HEK293 (cell line): ENCODE results near the gene ZBTB38.

Experiments
- CTCF ChIA-PET: fragments of 350-600 bp; formaldehyde crosslinking; extraction: SDS; loops from one replicate; lab custom pipeline; 2021; ENCODE audit warnings: antibody characterized with exemption; lab: Yijun Ruan, JAX
- POLR2A ChIA-PET: fragments of 300-600 bp; formaldehyde crosslinking; extraction: SDS; loops from one replicate; lab custom pipeline; 2020; ENCODE audit warnings: antibody characterized with exemption, inconsistent platforms; lab: Yijun Ruan, JAX
- H3K27ac ChIP-seq: fragments of 200-500 bp; sonication (Bioruptor generic); 2 replicates; pipeline ENCODE4 v1.5.1; 2014; ENCODE audit warnings: low read depth, low read length, control low read depth, inconsistent platforms; ENCODE audit errors: extremely low read depth
- H3K36me3 ChIP-seq, 2 experiments: fragments of 200-500 bp in 1 of 2; sonication (Bioruptor generic) in 1 of 2; 1 replicate in 1 of 2; 2 replicates in 1 of 2; pipeline ENCODE4 v1.5.1; 2014 to 2017; ENCODE audit warnings: inconsistent platforms in 2 of 2, low read length in 2 of 2; ENCODE audit not compliant: control insufficient read depth in 2 of 2, insufficient read depth in 1 of 2
- H3K4me1 ChIP-seq: fragments of 200-500 bp; sonication (Bioruptor generic); 2 replicates; pipeline ENCODE4 v1.5.1; 2014; ENCODE audit warnings: mild to moderate bottlenecking, low read length, inconsistent platforms; ENCODE audit not compliant: control insufficient read depth, insufficient read depth
- H3K4me3 ChIP-seq: 2 replicates; pipeline ENCODE4 v1.5.1; 2011; ENCODE audit warnings: low read depth, mild to moderate bottlenecking, control low read depth, low read length, moderate library complexity
- H3K9me3 ChIP-seq: fragments of 200-500 bp; sonication (Bioruptor generic); 2 replicates; pipeline ENCODE4 v1.5.1; 2014; ENCODE audit warnings: low read depth, low read length, inconsistent platforms; ENCODE audit not compliant: control insufficient read depth, insufficient read depth
- FEZF1 ChIP-seq: fragments of 450-650 bp; formaldehyde crosslinking; IDR thresholded peaks from 2 replicates; pipeline ENCODE4 v1.5.1; 2016; ENCODE audit warnings: missing biosample characterization, missing genetic modification characterization
- SP2 ChIP-seq: fragments of 450-650 bp; formaldehyde crosslinking; IDR thresholded peaks from 2 replicates; pipeline ENCODE4 v1.5.1; 2016; ENCODE audit warnings: missing biosample characterization, missing genetic modification characterization
- WT1 ChIP-seq: fragments of 450-650 bp; formaldehyde crosslinking; IDR thresholded peaks from 2 replicates; pipeline ENCODE4 v1.5.1; 2016; ENCODE audit warnings: missing biosample characterization, missing genetic modification characterization
- ZBTB17 ChIP-seq: fragments of 450-650 bp; formaldehyde crosslinking; IDR thresholded peaks from 2 replicates; pipeline ENCODE4 v1.5.1; 2016; ENCODE audit warnings: missing biosample characterization, missing genetic modification characterization
- ZNF140 ChIP-seq: fragments of 450-650 bp; formaldehyde crosslinking; IDR thresholded peaks from 2 replicates; pipeline ENCODE4 v1.5.1; 2016; ENCODE audit warnings: missing biosample characterization, missing genetic modification characterization
- ZNF211 ChIP-seq: fragments of 450-650 bp; formaldehyde crosslinking; IDR thresholded peaks from 2 replicates; pipeline ENCODE4 v1.5.1; 2016; ENCODE audit warnings: low read depth, missing biosample characterization, missing genetic modification characterization
- ZNF350 ChIP-seq: fragments of 450-650 bp; formaldehyde crosslinking; IDR thresholded peaks from 2 replicates; pipeline ENCODE4 v1.5.0; 2017; ENCODE audit warnings: missing biosample characterization, mild to moderate bottlenecking, missing genetic modification characterization
- ZNF561 ChIP-seq: fragments of 450-650 bp; IDR thresholded peaks from 2 replicates; pipeline ENCODE4 v1.5.1; 2018; ENCODE audit warnings: missing biosample characterization, missing genetic modification characterization, borderline replicate concordance
- ZNF610 ChIP-seq: fragments of 450-650 bp; formaldehyde crosslinking; IDR thresholded peaks from 2 replicates; pipeline ENCODE4 v1.5.1; 2016; ENCODE audit warnings: missing biosample characterization, missing genetic modification characterization, borderline replicate concordance
- ZNF76 ChIP-seq: fragments of 450-650 bp; formaldehyde crosslinking; IDR thresholded peaks from 2 replicates; pipeline ENCODE4; 2016; ENCODE audit warnings: low read depth, missing biosample characterization, missing genetic modification characterization, borderline replicate concordance
- ZNF776 ChIP-seq: fragments of 450-650 bp; formaldehyde crosslinking; IDR thresholded peaks from 2 replicates; pipeline ENCODE4 v1.5.0; 2017; ENCODE audit warnings: missing biosample characterization, missing genetic modification characterization, borderline replicate concordance
- ZXDB ChIP-seq: fragments of 450-650 bp; formaldehyde crosslinking; IDR thresholded peaks from 2 replicates; pipeline ENCODE4 v1.5.1; 2016; ENCODE audit warnings: missing biosample characterization, missing genetic modification characterization
- TF ChIP-seq, protein P1 (sequence below): fragments of 450-650 bp; formaldehyde crosslinking; IDR thresholded peaks from 2 replicates; pipeline ENCODE4 v1.5.1; 2017; ENCODE audit warnings: missing biosample characterization, missing genetic modification characterization
- TF ChIP-seq, protein P2 (sequence below): fragments of 450-650 bp; formaldehyde crosslinking; IDR thresholded peaks from 2 replicates; pipeline ENCODE4 v1.5.1; 2016; ENCODE audit warnings: missing biosample characterization, missing genetic modification characterization
- TF ChIP-seq, protein P3 (sequence below): fragments of 450-650 bp; formaldehyde crosslinking; IDR thresholded peaks from 2 replicates; pipeline ENCODE4 v1.5.1; 2016; ENCODE audit warnings: missing biosample characterization, missing genetic modification characterization
- TF ChIP-seq, protein P4 (sequence below): fragments of 450-650 bp; formaldehyde crosslinking; IDR thresholded peaks from 2 replicates; pipeline ENCODE4 v1.5.1; 2016; ENCODE audit warnings: missing biosample characterization, missing genetic modification characterization
- TF ChIP-seq, protein P5 (sequence below): fragments of 450-650 bp; IDR thresholded peaks from 2 replicates; pipeline ENCODE4 v1.5.1; 2018; ENCODE audit warnings: missing biosample characterization, mild to moderate bottlenecking, missing genetic modification characterization
- TF ChIP-seq, protein P6 (sequence below): fragments of 450-650 bp; formaldehyde crosslinking; IDR thresholded peaks from 2 replicates; pipeline ENCODE4 v1.5.1; 2016; ENCODE audit warnings: missing biosample characterization, missing genetic modification characterization

Gene ZBTB38

DNA sequence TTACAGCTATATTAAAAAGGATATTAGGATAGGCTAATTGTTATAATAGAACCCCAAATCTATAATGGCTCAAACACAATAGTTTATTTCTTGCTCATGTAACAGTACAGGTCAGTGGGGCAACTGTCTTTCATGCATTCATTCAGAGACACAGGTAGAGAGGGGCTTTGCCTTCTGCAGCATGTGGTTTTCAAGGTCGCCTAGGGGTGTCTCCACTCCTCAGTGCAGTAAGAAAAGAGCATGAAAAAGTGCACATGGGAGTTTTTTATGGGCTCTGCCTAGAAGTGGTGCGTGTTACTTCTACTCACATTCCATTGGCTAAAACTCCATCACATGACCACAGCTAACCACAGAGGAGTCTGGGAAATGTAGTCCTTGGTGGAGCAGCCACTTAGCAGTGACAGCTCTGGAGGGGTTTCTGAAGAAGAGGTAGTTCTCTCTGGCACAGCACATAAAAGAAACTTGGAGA is 1.8 kb downstream of the ZBTB38 start:
- Histone ChIP-seq H3K36me3 (peaks cover 0 to 3% of the 10 kb centered on the region in 2 experiments; a peak in 1 of 3 replicates), H3K27ac (no peak overlapping the region), H3K4me1 (no peaks in the 10 kb centered on the region), H3K4me3 (no peak overlapping the region), H3K9me3 (no peaks in the 10 kb centered on the region)
- POLR2A ChIA-PET = no interaction called here
- CTCF ChIA-PET = interaction anchor here (0.6 to 2.6 kb wide), 4 partner anchors 9 to 84 kb away, joined by 3 to 7 read pairs (median 5); no protein-coding TSS in a partner anchor
- TF ChIP-seq, protein P1, sequence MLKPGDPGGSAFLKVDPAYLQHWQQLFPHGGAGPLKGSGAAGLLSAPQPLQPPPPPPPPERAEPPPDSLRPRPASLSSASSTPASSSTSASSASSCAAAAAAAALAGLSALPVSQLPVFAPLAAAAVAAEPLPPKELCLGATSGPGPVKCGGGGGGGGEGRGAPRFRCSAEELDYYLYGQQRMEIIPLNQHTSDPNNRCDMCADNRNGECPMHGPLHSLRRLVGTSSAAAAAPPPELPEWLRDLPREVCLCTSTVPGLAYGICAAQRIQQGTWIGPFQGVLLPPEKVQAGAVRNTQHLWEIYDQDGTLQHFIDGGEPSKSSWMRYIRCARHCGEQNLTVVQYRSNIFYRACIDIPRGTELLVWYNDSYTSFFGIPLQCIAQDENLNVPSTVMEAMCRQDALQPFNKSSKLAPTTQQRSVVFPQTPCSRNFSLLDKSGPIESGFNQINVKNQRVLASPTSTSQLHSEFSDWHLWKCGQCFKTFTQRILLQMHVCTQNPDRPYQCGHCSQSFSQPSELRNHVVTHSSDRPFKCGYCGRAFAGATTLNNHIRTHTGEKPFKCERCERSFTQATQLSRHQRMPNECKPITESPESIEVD (tag by site-specific recombination) = peak; percentile 65
- TF ChIP-seq, protein P2, sequence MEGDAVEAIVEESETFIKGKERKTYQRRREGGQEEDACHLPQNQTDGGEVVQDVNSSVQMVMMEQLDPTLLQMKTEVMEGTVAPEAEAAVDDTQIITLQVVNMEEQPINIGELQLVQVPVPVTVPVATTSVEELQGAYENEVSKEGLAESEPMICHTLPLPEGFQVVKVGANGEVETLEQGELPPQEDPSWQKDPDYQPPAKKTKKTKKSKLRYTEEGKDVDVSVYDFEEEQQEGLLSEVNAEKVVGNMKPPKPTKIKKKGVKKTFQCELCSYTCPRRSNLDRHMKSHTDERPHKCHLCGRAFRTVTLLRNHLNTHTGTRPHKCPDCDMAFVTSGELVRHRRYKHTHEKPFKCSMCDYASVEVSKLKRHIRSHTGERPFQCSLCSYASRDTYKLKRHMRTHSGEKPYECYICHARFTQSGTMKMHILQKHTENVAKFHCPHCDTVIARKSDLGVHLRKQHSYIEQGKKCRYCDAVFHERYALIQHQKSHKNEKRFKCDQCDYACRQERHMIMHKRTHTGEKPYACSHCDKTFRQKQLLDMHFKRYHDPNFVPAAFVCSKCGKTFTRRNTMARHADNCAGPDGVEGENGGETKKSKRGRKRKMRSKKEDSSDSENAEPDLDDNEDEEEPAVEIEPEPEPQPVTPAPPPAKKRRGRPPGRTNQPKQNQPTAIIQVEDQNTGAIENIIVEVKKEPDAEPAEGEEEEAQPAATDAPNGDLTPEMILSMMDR (tag by site-specific recombination) = peak; percentile 24; the same call in 1 of the 2 replicates
- TF ChIP-seq ZNF76 (tag by site-specific recombination) (peak; percentile 88), ZNF140 (tag by site-specific recombination) (no peak), FEZF1 (peak; percentile 74), ZBTB17 (peak; percentile 37; the same call in 1 of the 2 replicates), ZNF610 (tag by site-specific recombination) (0 out of 2 replicates have a peak, but pooled peaks have one; percentile 15), ZNF350 (tag by site-specific recombination) (peak; percentile 47; the same call in 1 of the 2 replicates), SP2 (tag by site-specific recombination) (peak; percentile 25), ZNF776 (tag by site-specific recombination) (no peak), ZNF561 (tag by site-specific recombination) (peak; percentile 25; the same call in 1 of the 2 replicates), WT1 (peak; percentile 68; the same call in 1 of the 2 replicates), ZNF211 (tag by site-specific recombination) (no peak), ZXDB (tag by site-specific recombination) (0 out of 2 replicates have a peak, but pooled peaks have one; percentile 23)
- TF ChIP-seq, protein P3, sequence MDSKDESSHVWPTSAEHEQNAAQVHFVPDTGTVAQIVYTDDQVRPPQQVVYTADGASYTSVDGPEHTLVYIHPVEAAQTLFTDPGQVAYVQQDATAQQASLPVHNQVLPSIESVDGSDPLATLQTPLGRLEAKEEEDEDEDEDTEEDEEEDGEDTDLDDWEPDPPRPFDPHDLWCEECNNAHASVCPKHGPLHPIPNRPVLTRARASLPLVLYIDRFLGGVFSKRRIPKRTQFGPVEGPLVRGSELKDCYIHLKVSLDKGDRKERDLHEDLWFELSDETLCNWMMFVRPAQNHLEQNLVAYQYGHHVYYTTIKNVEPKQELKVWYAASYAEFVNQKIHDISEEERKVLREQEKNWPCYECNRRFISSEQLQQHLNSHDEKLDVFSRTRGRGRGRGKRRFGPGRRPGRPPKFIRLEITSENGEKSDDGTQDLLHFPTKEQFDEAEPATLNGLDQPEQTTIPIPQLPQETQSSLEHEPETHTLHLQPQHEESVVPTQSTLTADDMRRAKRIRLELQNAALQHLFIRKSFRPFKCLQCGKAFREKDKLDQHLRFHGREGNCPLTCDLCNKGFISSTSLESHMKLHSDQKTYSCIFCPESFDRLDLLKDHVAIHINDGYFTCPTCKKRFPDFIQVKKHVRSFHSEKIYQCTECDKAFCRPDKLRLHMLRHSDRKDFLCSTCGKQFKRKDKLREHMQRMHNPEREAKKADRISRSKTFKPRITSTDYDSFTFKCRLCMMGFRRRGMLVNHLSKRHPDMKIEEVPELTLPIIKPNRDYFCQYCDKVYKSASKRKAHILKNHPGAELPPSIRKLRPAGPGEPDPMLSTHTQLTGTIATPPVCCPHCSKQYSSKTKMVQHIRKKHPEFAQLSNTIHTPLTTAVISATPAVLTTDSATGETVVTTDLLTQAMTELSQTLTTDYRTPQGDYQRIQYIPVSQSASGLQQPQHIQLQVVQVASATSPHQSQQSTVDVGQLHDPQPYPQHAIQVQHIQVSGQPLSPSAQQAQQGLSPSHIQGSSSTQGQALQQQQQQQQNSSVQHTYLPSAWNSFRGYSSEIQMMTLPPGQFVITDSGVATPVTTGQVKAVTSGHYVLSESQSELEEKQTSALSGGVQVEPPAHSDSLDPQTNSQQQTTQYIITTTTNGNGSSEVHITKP (tag by site-specific recombination) = 0 out of 2 replicates have a peak, but pooled peaks have one; percentile 25
- TF ChIP-seq, protein P4, sequence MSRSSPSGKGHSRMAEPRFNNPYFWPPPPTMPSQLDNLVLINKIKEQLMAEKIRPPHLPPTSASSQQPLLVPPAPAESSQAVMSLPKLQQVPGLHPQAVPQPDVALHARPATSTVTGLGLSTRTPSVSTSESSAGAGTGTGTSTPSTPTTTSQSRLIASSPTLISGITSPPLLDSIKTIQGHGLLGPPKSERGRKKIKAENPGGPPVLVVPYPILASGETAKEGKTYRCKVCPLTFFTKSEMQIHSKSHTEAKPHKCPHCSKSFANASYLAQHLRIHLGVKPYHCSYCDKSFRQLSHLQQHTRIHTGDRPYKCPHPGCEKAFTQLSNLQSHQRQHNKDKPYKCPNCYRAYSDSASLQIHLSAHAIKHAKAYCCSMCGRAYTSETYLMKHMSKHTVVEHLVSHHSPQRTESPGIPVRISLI = peak; percentile 94
- TF ChIP-seq, protein P5, sequence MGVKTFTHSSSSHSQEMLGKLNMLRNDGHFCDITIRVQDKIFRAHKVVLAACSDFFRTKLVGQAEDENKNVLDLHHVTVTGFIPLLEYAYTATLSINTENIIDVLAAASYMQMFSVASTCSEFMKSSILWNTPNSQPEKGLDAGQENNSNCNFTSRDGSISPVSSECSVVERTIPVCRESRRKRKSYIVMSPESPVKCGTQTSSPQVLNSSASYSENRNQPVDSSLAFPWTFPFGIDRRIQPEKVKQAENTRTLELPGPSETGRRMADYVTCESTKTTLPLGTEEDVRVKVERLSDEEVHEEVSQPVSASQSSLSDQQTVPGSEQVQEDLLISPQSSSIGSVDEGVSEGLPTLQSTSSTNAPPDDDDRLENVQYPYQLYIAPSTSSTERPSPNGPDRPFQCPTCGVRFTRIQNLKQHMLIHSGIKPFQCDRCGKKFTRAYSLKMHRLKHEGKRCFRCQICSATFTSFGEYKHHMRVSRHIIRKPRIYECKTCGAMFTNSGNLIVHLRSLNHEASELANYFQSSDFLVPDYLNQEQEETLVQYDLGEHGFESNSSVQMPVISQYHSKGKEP (tag by site-specific recombination) = 0 out of 2 replicates have a peak, but pooled peaks have one; percentile 23
- TF ChIP-seq, protein P6, sequence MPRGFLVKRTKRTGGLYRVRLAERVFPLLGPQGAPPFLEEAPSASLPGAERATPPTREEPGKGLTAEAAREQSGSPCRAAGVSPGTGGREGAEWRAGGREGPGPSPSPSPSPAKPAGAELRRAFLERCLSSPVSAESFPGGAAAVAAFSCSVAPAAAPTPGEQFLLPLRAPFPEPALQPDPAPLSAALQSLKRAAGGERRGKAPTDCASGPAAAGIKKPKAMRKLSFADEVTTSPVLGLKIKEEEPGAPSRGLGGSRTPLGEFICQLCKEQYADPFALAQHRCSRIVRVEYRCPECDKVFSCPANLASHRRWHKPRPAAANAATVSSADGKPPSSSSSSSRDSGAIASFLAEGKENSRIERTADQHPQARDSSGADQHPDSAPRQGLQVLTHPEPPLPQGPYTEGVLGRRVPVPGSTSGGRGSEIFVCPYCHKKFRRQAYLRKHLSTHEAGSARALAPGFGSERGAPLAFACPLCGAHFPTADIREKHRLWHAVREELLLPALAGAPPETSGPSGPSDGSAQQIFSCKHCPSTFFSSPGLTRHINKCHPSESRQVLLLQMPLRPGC (tag by site-specific recombination) = no peak
- TF ChIP-seq, all 188 proteins: peak for 14
